ENCODE measurements around the gene CPT1A. TPM values are rescaled to one million over a fixed set of nuclear protein-coding genes. Genes with fewer than 3 reads are reported as not detected.

CPT1A gene
- total and polyA plus RNA-seq, 2 experiments from 2014 or later: 9.6 to 20.1 TPM

DNA sequence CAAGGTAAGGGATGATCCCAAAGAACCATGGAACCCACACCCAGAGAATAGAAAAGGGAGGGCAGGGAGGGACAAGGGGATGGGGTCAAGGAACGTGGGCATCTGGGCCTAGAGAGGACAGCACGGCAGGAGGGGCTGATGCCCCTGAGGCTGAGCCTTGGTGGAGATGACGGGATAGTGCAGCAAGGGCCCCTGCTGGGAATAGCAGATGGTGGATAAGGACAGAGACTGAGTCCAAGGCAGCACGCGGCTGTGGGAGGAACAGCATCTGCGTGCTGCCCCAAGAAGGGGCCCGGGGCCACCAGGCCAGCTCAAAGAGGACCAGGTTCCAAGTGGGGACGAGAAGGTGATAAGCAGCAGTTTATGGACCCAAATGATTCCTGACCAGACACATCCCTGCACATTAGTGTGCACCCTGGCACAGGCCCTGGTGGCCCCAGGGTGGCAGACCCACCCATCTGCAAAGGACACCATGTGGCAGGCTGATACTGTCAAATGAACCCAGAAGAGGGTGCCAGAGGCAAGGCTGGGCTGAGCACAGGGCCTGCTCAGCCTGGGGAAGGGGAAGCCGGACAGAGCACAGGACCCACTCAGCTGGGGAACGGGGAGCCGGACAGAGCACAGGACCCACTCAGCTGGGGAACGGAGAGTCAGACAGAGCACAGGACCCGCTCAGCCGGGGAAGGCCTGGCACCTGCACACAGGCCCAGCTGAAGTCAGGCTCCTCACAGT is 77.6 kb downstream of the CPT1A start:
- TF ChIP-seq EZH2phosphoT487 (IDR thresholded peaks at IDR 0.05; ENCODE audit: insufficient read depth, low read depth) (no peak), EZH2 (IDR thresholded peaks at IDR 0.05; ENCODE audit: insufficient read depth, poor library complexity, severe bottlenecking) (no peak)

DNA sequence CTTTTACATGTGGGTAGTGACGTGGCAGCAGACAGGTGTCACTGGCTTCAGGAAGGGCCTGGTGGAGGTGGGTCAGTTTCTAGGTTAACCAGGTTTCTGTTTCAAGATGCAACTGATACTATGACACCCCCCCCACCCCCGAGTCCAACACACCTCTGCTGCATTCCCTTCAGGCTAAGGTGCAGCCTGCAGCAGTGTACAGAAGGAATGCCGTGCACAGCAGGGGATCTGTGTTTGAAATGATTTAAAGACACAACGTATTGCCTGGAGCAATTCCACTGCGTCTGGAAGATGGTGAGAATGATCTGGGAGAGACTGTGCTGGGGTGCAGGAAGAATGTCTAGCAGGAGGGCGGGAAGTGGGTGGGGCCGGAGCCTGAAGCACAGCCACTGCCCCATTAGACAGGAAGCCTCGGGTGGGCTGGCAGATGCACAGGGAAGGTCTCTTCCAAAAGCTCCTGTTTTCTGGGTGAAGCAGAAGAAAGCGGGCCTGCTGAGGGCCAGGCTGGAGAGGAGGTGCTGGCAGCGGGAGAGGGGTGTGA is 78.5 kb downstream of the CPT1A start:
- H3K36me3 ChIP-seq (ENCODE audit: low read depth): peaks cover 12% of the 10 kb centered on the region; the same call in 1 of the 2 replicates
- TF ChIP-seq EZH2 (IDR thresholded peaks at IDR 0.05; ENCODE audit: insufficient read depth, poor library complexity, severe bottlenecking) (no peak), EZH2phosphoT487 (IDR thresholded peaks at IDR 0.05; ENCODE audit: insufficient read depth, low read depth) (no peak)
- H3K27me3 ChIP-seq (replicated peaks; ENCODE audit: insufficient read depth): no peaks in the 10 kb centered on the region
- H3F3A ChIP-seq (ENCODE audit: insufficient read depth): no peaks in the 10 kb centered on the region
- H3K4me3 ChIP-seq: no peak overlapping the region
- H3K79me2 ChIP-seq (ENCODE audit: insufficient read depth): no peaks in the 10 kb centered on the region
- no peak overlapping the region for H2AFZ ChIP-seq
- H4K20me1 ChIP-seq (ENCODE audit: insufficient read depth): no peaks in the 10 kb centered on the region
- in situ Hi-C loops (cut with MboI): no loop called here
- no peak overlapping the region for H3K9ac ChIP-seq
- H3K4me2 ChIP-seq (ENCODE audit: unreplicated experiment): no peak overlapping the region
- H3K27ac ChIP-seq: no peak overlapping the region
- no peaks in the 10 kb centered on the region for H3K9me2 ChIP-seq (ENCODE audit: insufficient read depth)
- no peaks in the 10 kb centered on the region for H3K4me1 ChIP-seq (ENCODE audit: insufficient read depth)
- DNase-seq: no peak
- H3K9me3 ChIP-seq (ENCODE audit: low read depth): no peaks in the 10 kb centered on the region
- 75 to 82% methylated on average over 7 to 10 of the region's 10 CpGs for WGBS, 2 experiments (ENCODE audit: low coverage in 1 of 2, low lambda C conversion rate in 2 of 2, missing lambda C conversion rate in 2 of 2)

More for the DNA sequence above, 77.6 kb downstream of the CPT1A start:
- H3K36me3 ChIP-seq (ENCODE audit: low read depth): peaks cover 18% of the 10 kb centered on the region; the same call in 1 of the 2 replicates
- H2AFZ ChIP-seq: no peak overlapping the region
- no peaks in the 10 kb centered on the region for H3K27me3 ChIP-seq (replicated peaks; ENCODE audit: insufficient read depth)
- H3K4me3 ChIP-seq: no peak overlapping the region
- H3K4me1 ChIP-seq (ENCODE audit: insufficient read depth): no peaks in the 10 kb centered on the region
- H3K4me2 ChIP-seq (ENCODE audit: unreplicated experiment): no peak overlapping the region
- H3K9ac ChIP-seq: no peak overlapping the region
- H3F3A ChIP-seq (ENCODE audit: insufficient read depth): no peaks in the 10 kb centered on the region
- H3K27ac ChIP-seq: no peak overlapping the region
- H3K9me2 ChIP-seq (ENCODE audit: insufficient read depth): no peaks in the 10 kb centered on the region
- no peaks in the 10 kb centered on the region for H3K9me3 ChIP-seq (ENCODE audit: low read depth)
- no peak for DNase-seq
- in situ Hi-C loops (cut with MboI): no loop called here
- no peaks in the 10 kb centered on the region for H3K79me2 ChIP-seq (ENCODE audit: insufficient read depth)
- H4K20me1 ChIP-seq (ENCODE audit: insufficient read depth): no peaks in the 10 kb centered on the region
- 90 to 96% methylated on average over 14 of the region's 14 CpGs for WGBS, 2 experiments (ENCODE audit: low coverage in 1 of 2, low lambda C conversion rate in 2 of 2, missing lambda C conversion rate in 2 of 2)

DNA sequence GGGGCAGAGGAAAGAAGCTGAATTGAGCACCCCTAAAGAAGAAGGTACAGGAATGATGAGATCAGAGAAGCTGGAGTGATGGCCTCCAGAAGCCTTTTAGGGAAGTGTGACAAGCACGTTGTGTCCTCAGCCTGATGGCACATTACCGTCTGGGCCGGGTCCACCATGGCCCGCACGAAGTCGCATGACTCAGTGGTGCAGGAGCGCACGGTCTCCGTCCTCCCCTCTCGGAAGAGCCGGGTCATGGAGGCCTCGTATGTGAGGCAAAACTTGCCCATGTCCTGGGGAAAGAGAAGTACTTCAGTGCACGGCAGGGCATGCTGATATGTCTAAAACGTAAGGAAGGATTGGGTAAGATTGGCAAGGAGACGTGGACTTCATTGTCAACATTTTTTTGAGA is 79.2 kb downstream of the CPT1A start:
- no peak overlapping the region for H3K27ac ChIP-seq
- H3K9ac ChIP-seq: no peak overlapping the region
- no peaks in the 10 kb centered on the region for H3K4me1 ChIP-seq (ENCODE audit: insufficient read depth)
- no peak overlapping the region for H2AFZ ChIP-seq
- H3K4me2 ChIP-seq (ENCODE audit: unreplicated experiment): no peak overlapping the region
- TF ChIP-seq EZH2phosphoT487 (IDR thresholded peaks at IDR 0.05; ENCODE audit: insufficient read depth, low read depth): no peak
- no peaks in the 10 kb centered on the region for H3K9me2 ChIP-seq (ENCODE audit: insufficient read depth)
- peaks cover 17% of the 10 kb centered on the region; the same call in 1 of the 2 replicates for H3K36me3 ChIP-seq (ENCODE audit: low read depth)
- no peaks in the 10 kb centered on the region for H3F3A ChIP-seq (ENCODE audit: insufficient read depth)
- no peaks in the 10 kb centered on the region for H3K79me2 ChIP-seq (ENCODE audit: insufficient read depth)
- no peaks in the 10 kb centered on the region for H4K20me1 ChIP-seq (ENCODE audit: insufficient read depth)
- DNase-seq: no peak
- no peaks in the 10 kb centered on the region for H3K9me3 ChIP-seq (ENCODE audit: low read depth)
- H3K4me3 ChIP-seq: no peak overlapping the region
- in situ Hi-C loops (cut with MboI): no loop called here
- WGBS, 2 experiments (ENCODE audit: low coverage in 1 of 2, low lambda C conversion rate in 2 of 2, missing lambda C conversion rate in 2 of 2): 86 to 90% methylated on average over 14 to 15 of the region's 15 CpGs
- no peaks in the 10 kb centered on the region for H3K27me3 ChIP-seq (replicated peaks; ENCODE audit: insufficient read depth)

DNA sequence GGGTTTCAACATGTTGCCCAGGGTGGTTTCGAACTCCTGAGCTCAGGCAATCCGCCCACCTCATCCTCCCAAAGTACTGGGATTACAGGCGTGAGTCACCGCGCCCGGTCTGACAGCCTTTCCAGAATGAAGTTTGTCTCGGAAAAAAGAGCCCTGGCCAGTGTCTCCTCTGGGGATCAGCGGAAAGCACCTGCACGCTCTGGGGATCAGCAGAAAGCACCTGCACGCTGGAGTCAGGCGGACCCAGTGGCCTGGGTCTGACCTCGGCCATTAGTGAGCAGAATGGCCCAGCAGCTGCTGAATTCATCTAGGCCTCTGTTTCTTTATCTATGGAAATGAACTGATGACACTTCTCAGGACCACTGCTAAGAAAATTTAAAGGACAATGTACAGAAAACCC is 79.9 kb downstream of the CPT1A start:
- no peak for DNase-seq
- Histone ChIP-seq H2AFZ (no peak overlapping the region), H3K9ac (no peak overlapping the region), H3K9me2 (ENCODE audit: insufficient read depth) (no peaks in the 10 kb centered on the region), H3K79me2 (ENCODE audit: insufficient read depth) (no peaks in the 10 kb centered on the region), H3F3A (ENCODE audit: insufficient read depth) (no peaks in the 10 kb centered on the region), H3K9me3 (ENCODE audit: low read depth) (no peaks in the 10 kb centered on the region), H3K4me2 (ENCODE audit: unreplicated experiment) (no peak overlapping the region), H3K36me3 (ENCODE audit: low read depth) (peaks cover 23% of the 10 kb centered on the region; the same call in 1 of the 2 replicates), H3K4me1 (ENCODE audit: insufficient read depth) (no peaks in the 10 kb centered on the region), H3K27me3 (replicated peaks; ENCODE audit: insufficient read depth) (no peaks in the 10 kb centered on the region), H3K27ac (no peak overlapping the region), H3K4me3 (no peak overlapping the region), H4K20me1 (ENCODE audit: insufficient read depth) (no peaks in the 10 kb centered on the region)
- TF ChIP-seq EZH2phosphoT487 (IDR thresholded peaks at IDR 0.05; ENCODE audit: insufficient read depth, low read depth): no peak
- TF ChIP-seq EZH2 (IDR thresholded peaks at IDR 0.05; ENCODE audit: insufficient read depth, poor library complexity, severe bottlenecking): no peak
- in situ Hi-C loops (cut with MboI): no loop called here
- 80 to 85% methylated on average over 12 of the region's 12 CpGs for WGBS, 2 experiments (ENCODE audit: low coverage in 1 of 2, low lambda C conversion rate in 2 of 2, missing lambda C conversion rate in 2 of 2)
